OCI-LY3 (cell line): Measurements from ENCODE around the gene CDHR3.

Source experiments
- H2AFZ ChIP-seq: fragments of 200-600, 300-600 bp; shearing (Covaris generic); 2 replicates; pipeline ENCODE4 v1.6.0; 2014; ENCODE audit warnings: antibody characterized with exemption, low read depth, low read length
- H3K27ac ChIP-seq: fragments of 200-600, 300-600 bp; sonication (generic); 2 replicates; pipeline ENCODE4 v1.5.1; 2014; ENCODE audit warnings: mild to moderate bottlenecking, low read length, moderate library complexity, mixed read lengths
- H3K27me3 ChIP-seq: fragments of 200-600, 300-600 bp; sonication (generic); 2 replicates; pipeline ENCODE4 v1.6.1; 2014; ENCODE audit warnings: low read depth, low read length, mixed read lengths
- H3K36me3 ChIP-seq: fragments of 200-600, 300-600 bp; sonication (generic); replicated peaks from 2 replicates; pipeline ENCODE3; 2014; ENCODE audit warnings: low read depth, low read length, mixed read lengths
- H3K4me1 ChIP-seq: fragments of 300-600, 200-600 bp; sonication (generic); 2 replicates; pipeline ENCODE4 v1.6.1; 2014; ENCODE audit warnings: low read length, mixed read lengths
- H3K4me2 ChIP-seq: fragments of 200-600, 300-600 bp; sonication (generic); 2 replicates; pipeline ENCODE4 v1.6.1; 2014; ENCODE audit warnings: low read length, mixed read lengths
- H3K4me3 ChIP-seq: fragments of 300-600, 200-600 bp; sonication (generic); 2 replicates; pipeline ENCODE4 v1.5.1; 2014; ENCODE audit warnings: antibody characterized with exemption, mild to moderate bottlenecking, low read length, moderate library complexity
- H3K79me2 ChIP-seq: fragments of 300-600, 200-600 bp; shearing (Covaris generic); 2 replicates; pipeline ENCODE4 v1.6.1; 2014; ENCODE audit warnings: mild to moderate bottlenecking, low read length, mixed read lengths
- H3K9ac ChIP-seq: fragments of 300-600, 200-600 bp; shearing (Covaris generic); 2 replicates; pipeline ENCODE4 v1.6.0; 2014; ENCODE audit warnings: mild to moderate bottlenecking, low read length, moderate library complexity
- H3K9me3 ChIP-seq: fragments of 200-600, 300-600 bp; shearing (Covaris generic); 2 replicates; pipeline ENCODE4 v1.6.1; 2014; ENCODE audit warnings: low read length, mixed read lengths; ENCODE audit not compliant: insufficient read depth
- H4K20me1 ChIP-seq: fragments of 200-600, 300-600 bp; sonication (generic); 2 replicates; pipeline ENCODE4 v1.6.1; 2016; ENCODE audit warnings: low read length, mixed read lengths; ENCODE audit not compliant: insufficient read depth
- CTCF ChIP-seq: fragments of 200-600, 300-600 bp; sonication (generic); IDR thresholded peaks from 2 replicates; pipeline ENCODE4 v1.5.1; 2014; ENCODE audit warnings: antibody characterized with exemption, low read length, low read depth
- EZH2phosphoT487 ChIP-seq: fragments of 200-600 bp; shearing (Covaris generic); IDR thresholded peaks from 2 replicates; pipeline ENCODE4 v1.6.1; 2018; ENCODE audit warnings: antibody characterized with exemption, mixed run types, low read depth

The CDHR3 gene

GRCh38 chr7:106012935-106013439 is 49.9 kb downstream of the CDHR3 start:
- peaks cover 17% of the 10 kb centered on the region; the same call in 1 of the 2 replicates for H3K27me3 ChIP-seq
- no peak overlapping the region for H3K4me2 ChIP-seq
- peaks cover 13% of the 10 kb centered on the region for H3K4me1 ChIP-seq

DNA sequence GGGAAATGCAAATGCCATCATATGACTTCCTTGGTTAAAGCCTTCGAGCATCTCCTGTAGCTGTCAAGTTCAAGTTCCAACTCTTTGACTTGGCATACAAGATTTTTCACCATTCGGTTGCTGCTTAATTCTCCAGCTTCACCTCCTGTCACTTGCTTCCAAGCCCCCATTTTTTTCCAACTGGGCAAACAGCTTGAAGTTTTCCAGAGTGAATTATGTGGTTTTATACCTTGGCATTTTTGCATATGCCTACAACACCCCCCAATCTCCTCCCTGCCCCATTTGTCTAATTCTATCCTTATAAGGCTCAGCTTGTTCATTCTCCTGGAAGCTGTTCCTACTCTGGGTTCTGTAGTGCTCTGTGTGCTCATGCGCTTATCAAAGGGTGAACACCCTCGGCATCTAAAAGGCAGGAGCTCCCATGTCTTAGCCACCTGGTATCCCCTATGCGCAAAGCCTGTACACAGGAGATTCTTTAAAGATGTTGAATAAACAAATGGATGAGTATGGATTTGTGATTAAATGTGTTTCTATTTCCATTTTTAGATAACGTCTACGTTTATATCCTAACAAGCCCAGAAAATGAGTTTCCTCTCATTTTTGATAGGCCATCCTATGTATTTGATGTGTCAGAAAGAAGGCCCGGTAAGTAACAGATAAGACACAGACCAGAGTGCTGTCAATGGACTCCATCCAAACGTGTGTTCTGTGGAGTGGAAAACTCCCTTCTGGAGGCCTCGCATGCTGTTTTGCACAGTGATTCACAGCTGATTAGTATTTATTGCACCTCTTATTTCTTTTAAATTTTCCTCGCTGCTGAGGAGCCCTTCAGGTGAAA is 52.5 kb downstream of the CDHR3 start:
- no peak overlapping the region for H3K9ac ChIP-seq
- no peak overlapping the region for H3K4me3 ChIP-seq
- H3K79me2 ChIP-seq: no peaks in the 10 kb centered on the region
- H3K4me2 ChIP-seq: no peak overlapping the region
- H2AFZ ChIP-seq: no peak overlapping the region
- H3K27me3 ChIP-seq: peaks cover 12% of the 10 kb centered on the region; the same call in 1 of the 2 replicates
- no peak overlapping the region for H3K27ac ChIP-seq
- H4K20me1 ChIP-seq: no peaks in the 10 kb centered on the region
- no peaks in the 10 kb centered on the region for H3K4me1 ChIP-seq
- H3K36me3 ChIP-seq: no peaks in the 10 kb centered on the region
- TF ChIP-seq EZH2phosphoT487 (no peak), CTCF (no peak)
- H3K9me3 ChIP-seq: no peaks in the 10 kb centered on the region

More at GRCh38 chr7:106012935-106013439, 49.9 kb downstream of the CDHR3 start:
- H3K27ac ChIP-seq: no peak overlapping the region
- H3K79me2 ChIP-seq: no peaks in the 10 kb centered on the region
- no peak for TF ChIP-seq CTCF
- no peaks in the 10 kb centered on the region for H3K9me3 ChIP-seq
- H3K9ac ChIP-seq: no peak overlapping the region
- H3K4me3 ChIP-seq: no peak overlapping the region
- no peaks in the 10 kb centered on the region for H4K20me1 ChIP-seq
- H2AFZ ChIP-seq: no peak overlapping the region
- H3K36me3 ChIP-seq: no peaks in the 10 kb centered on the region

DNA sequence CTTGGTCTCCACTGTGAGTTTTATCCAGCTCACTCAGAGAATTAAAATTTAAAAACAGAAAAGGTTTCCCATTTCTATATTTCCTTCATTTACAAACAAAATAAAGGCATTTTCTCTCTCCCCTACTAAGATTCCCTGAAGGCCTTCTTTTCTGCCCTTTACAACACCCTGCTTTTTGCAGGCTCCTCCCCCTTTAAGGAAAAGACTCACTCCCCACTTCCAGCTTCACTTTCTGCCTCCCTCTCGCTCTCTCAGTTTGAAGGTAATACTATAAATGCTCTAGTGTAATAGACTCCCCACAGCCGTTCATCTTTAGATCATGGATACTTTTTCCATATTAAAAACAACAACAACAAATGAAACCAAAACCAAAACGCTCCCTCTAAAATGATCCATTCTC is 53.3 kb downstream of the CDHR3 start:
- H3K4me1 ChIP-seq: no peaks in the 10 kb centered on the region
- no peak for TF ChIP-seq CTCF
- no peak for TF ChIP-seq EZH2phosphoT487

GRCh38 chr7:106017657-106018056 is 54.6 kb downstream of the CDHR3 start:
- no peak overlapping the region for H3K4me2 ChIP-seq
- no peak for TF ChIP-seq CTCF
- TF ChIP-seq EZH2phosphoT487: no peak
- H3K36me3 ChIP-seq: no peaks in the 10 kb centered on the region
- H3K9ac ChIP-seq: no peak overlapping the region
- H3K27me3 ChIP-seq: peaks cover 9% of the 10 kb centered on the region; the same call in 1 of the 2 replicates
- H3K27ac ChIP-seq: no peak overlapping the region
- H3K4me3 ChIP-seq: no peak overlapping the region
- no peaks in the 10 kb centered on the region for H3K79me2 ChIP-seq
- H2AFZ ChIP-seq: no peak overlapping the region
- H4K20me1 ChIP-seq: no peaks in the 10 kb centered on the region
- H3K4me1 ChIP-seq: peaks cover 11% of the 10 kb centered on the region
- H3K9me3 ChIP-seq: peaks cover 7% of the 10 kb centered on the region; the same call in 1 of the 2 replicates

More for the DNA sequence above, 53.3 kb downstream of the CDHR3 start:
- H3K79me2 ChIP-seq: no peaks in the 10 kb centered on the region
- no peak overlapping the region for H3K9ac ChIP-seq
- H3K4me2 ChIP-seq: no peak overlapping the region
- no peak overlapping the region for H2AFZ ChIP-seq
- no peaks in the 10 kb centered on the region for H4K20me1 ChIP-seq
- no peak overlapping the region for H3K27ac ChIP-seq
- H3K9me3 ChIP-seq: no peaks in the 10 kb centered on the region
- no peak overlapping the region for H3K4me3 ChIP-seq
- H3K36me3 ChIP-seq: no peaks in the 10 kb centered on the region
- H3K27me3 ChIP-seq: peaks cover 11% of the 10 kb centered on the region; the same call in 1 of the 2 replicates
